DOHH2 (cell line): ENCODE results near the gene ARTN.

Source experiments
- H3F3A ChIP-seq: fragments of 200-600 bp; sonication (generic), shearing (Covaris generic); 2 replicates; pipeline ENCODE4 v1.6.0; 2016; ENCODE audit warnings: antibody characterized with exemption, mild to moderate bottlenecking; ENCODE audit not compliant: control insufficient read depth, insufficient read depth
- H3K27ac ChIP-seq: fragments of 200-600 bp; sonication (generic); 2 replicates; pipeline ENCODE4 v1.5.1; 2014; ENCODE audit warnings: low read depth, mild to moderate bottlenecking, low read length, moderate library complexity
- H3K27me3 ChIP-seq: fragments of 200-600 bp; sonication (generic); 2 replicates; pipeline ENCODE4 v1.6.1; 2014; ENCODE audit warnings: mild to moderate bottlenecking, low read length, mixed read lengths; ENCODE audit not compliant: control insufficient read depth
- H3K36me3 ChIP-seq: fragments of 200-600 bp; sonication (generic); 2 replicates; pipeline ENCODE4 v1.6.1; 2014; ENCODE audit warnings: mild to moderate bottlenecking, low read length, moderate library complexity, mixed read lengths; ENCODE audit not compliant: control insufficient read depth
- H3K4me1 ChIP-seq: fragments of 200-600 bp; sonication (generic); 2 replicates; pipeline ENCODE4 v1.6.1; 2014; ENCODE audit warnings: mild to moderate bottlenecking, low read length, mixed read lengths; ENCODE audit not compliant: control insufficient read depth
- H3K4me2 ChIP-seq: fragments of 200-600 bp; sonication (generic); 2 replicates; pipeline ENCODE4 v1.6.0; 2014; ENCODE audit warnings: mild to moderate bottlenecking, low read length, moderate library complexity
- H3K4me3 ChIP-seq: fragments of 200-600 bp; sonication (generic); 2 replicates; pipeline ENCODE4 v1.5.1; 2014; ENCODE audit warnings: mild to moderate bottlenecking, low read length, mixed read lengths
- H3K79me2 ChIP-seq: fragments of 200-600 bp; sonication (generic); 2 replicates; pipeline ENCODE4 v1.6.1; 2014; ENCODE audit warnings: mild to moderate bottlenecking, low read length, mixed read lengths; ENCODE audit not compliant: control insufficient read depth
- H3K9me2 ChIP-seq: fragments of 200-600 bp; sonication (generic); replicated peaks from 2 replicates; pipeline ENCODE4 v1.6.1; 2014; ENCODE audit warnings: mild to moderate bottlenecking, low read length, mixed read lengths; ENCODE audit not compliant: control insufficient read depth
- H3K9me3 ChIP-seq: fragments of 200-600 bp; sonication (generic); 2 replicates; pipeline ENCODE4 v1.6.1; 2014; ENCODE audit warnings: antibody characterized with exemption, low read length, mixed read lengths; ENCODE audit not compliant: control insufficient read depth, insufficient read depth
- H4K20me1 ChIP-seq: fragments of 200-600 bp; sonication (generic); 2 replicates; pipeline ENCODE4 v1.6.0; 2014; ENCODE audit warnings: low read depth, mild to moderate bottlenecking, antibody characterized with exemption, low read length, moderate library complexity; ENCODE audit not compliant: control insufficient read depth, insufficient read depth
- CTCF ChIP-seq: fragments of 200-600 bp; sonication (generic); IDR thresholded peaks from one replicate; pipeline ENCODE4 v1.5.1; 2014; ENCODE audit warnings: antibody characterized with exemption, mild to moderate bottlenecking, low read depth, low read length; ENCODE audit not compliant: poor library complexity, severe bottlenecking
- EZH2phosphoT487 ChIP-seq: fragments of 200-600 bp; sonication (generic); IDR thresholded peaks from 2 replicates; pipeline ENCODE4 v1.6.1; 2017; ENCODE audit warnings: borderline replicate concordance, mild to moderate bottlenecking, antibody characterized with exemption, low read length, moderate library complexity, mixed read lengths

The ARTN gene

GRCh38 chr1:43921022-43921421 is 12.6 kb upstream of the ARTN start:
- Histone ChIP-seq H3K9me3 (no peaks in the 10 kb centered on the region), H3K79me2 (no peaks in the 10 kb centered on the region), H3K4me1 (no peaks in the 10 kb centered on the region), H3K9me2 (no peaks in the 10 kb centered on the region), H3K27ac (no peak overlapping the region), H3K4me3 (no peak overlapping the region), H3K4me2 (no peak overlapping the region), H3F3A (no peaks in the 10 kb centered on the region), H4K20me1 (no peaks in the 10 kb centered on the region), H3K27me3 (no peaks in the 10 kb centered on the region), H3K36me3 (no peaks in the 10 kb centered on the region)
- TF ChIP-seq CTCF (no peak), EZH2phosphoT487 (no peak)

GRCh38 chr1:43924516-43924915 is 9.1 kb upstream of the ARTN start:
- Histone ChIP-seq H3K36me3 (no peaks in the 10 kb centered on the region), H3K27me3 (no peaks in the 10 kb centered on the region), H3K4me2 (no peak overlapping the region), H3K79me2 (no peaks in the 10 kb centered on the region), H4K20me1 (no peaks in the 10 kb centered on the region), H3K9me3 (no peaks in the 10 kb centered on the region), H3F3A (no peaks in the 10 kb centered on the region), H3K27ac (no peak overlapping the region), H3K4me1 (no peaks in the 10 kb centered on the region), H3K9me2 (no peaks in the 10 kb centered on the region), H3K4me3 (no peak overlapping the region)
- no peak for TF ChIP-seq EZH2phosphoT487
- TF ChIP-seq CTCF, result no peak

- Histone ChIP-seq H3K4me3 (no peak overlapping the region), H4K20me1 (no peaks in the 10 kb centered on the region), H3F3A (no peaks in the 10 kb centered on the region), H3K9me3 (no peaks in the 10 kb centered on the region), H3K27me3 (no peaks in the 10 kb centered on the region), H3K79me2 (no peaks in the 10 kb centered on the region), H3K9me2 (no peaks in the 10 kb centered on the region), H3K36me3 (no peaks in the 10 kb centered on the region), H3K4me2 (no peak overlapping the region), H3K27ac (no peak overlapping the region), H3K4me1 (no peaks in the 10 kb centered on the region)
- TF ChIP-seq CTCF, result no peak
- no peak for TF ChIP-seq EZH2phosphoT487
Measured at GRCh38 chr1:43925846-43926245, 7.8 kb upstream of the ARTN start.
